Heart left ventricle (tissue), 16 donors: ENCODE measurements around the gene KIF1A. TPM values are rescaled to one million over a fixed set of nuclear protein-coding genes. Genes with fewer than 3 reads are reported as not detected.

ENCODE experiments used
- ATAC-seq, 4 donors: fragments of 200-7000 bp; cut with Tn5 transposase; one replicate each; pipeline ENCODE4 v1.9.1; 2020 to 2022; ENCODE audit warnings: moderate library complexity in 4 of 4, mild to moderate bottlenecking in 3 of 4, moderate number of reproducible peaks in 1 of 4
- DNase-seq, 5 donors: peaks; one replicate each; pipeline ENCODE4 v3.0.0-alpha.2; 2020
- H3K27ac ChIP-seq, 12 donors: fragments of 200-600 bp; sonication (generic) in 4 of 12; one replicate each; pipeline versions ENCODE4 v1.5.0 to v1.8.0; 2016 to 2022; ENCODE audit warnings: mild to moderate bottlenecking in 2 of 12
- H3K27me3 ChIP-seq, 9 donors: fragments of 200-600 bp; sonication (generic) in 2 of 9; one replicate each; pipeline versions ENCODE4 v1.5.1 to v1.8.0; 2016 to 2022; ENCODE audit warnings: mild to moderate bottlenecking in 3 of 9
- H3K36me3 ChIP-seq, 9 donors: fragments of 200-600 bp; sonication (generic) in 2 of 9; one replicate each; pipeline versions ENCODE4 v1.5.0 to v1.8.0; 2018 to 2022; ENCODE audit warnings: mild to moderate bottlenecking in 2 of 9
- H3K4me1 ChIP-seq, 12 donors: fragments of 200-600 bp; sonication (generic) in 4 of 12; one replicate each; pipeline versions ENCODE4 v1.5.0 to v1.8.0; 2016 to 2022; ENCODE audit warnings: mild to moderate bottlenecking in 3 of 12
- H3K4me3 ChIP-seq, 12 donors: fragments of 200-600 bp; sonication (generic) in 4 of 12; one replicate each; pipeline versions ENCODE4 v1.5.0 to v1.8.0; 2017 to 2022; ENCODE audit warnings: mild to moderate bottlenecking in 9 of 12, moderate library complexity in 4 of 12
- H3K9me3 ChIP-seq, 12 donors: fragments of 200-600 bp; sonication (generic) in 4 of 12; one replicate each; pipeline versions ENCODE4 v1.5.0 to v1.8.0; 2016 to 2022; ENCODE audit warnings: mild to moderate bottlenecking in 1 of 12
- POLR2A ChIP-seq, 2 donors: fragments of 450-650 bp; IDR thresholded peaks; one replicate each; pipeline ENCODE4 v1.6.1; 2017; ENCODE audit warnings: antibody characterized with exemption in 2 of 2, mild to moderate bottlenecking in 2 of 2, moderate library complexity in 2 of 2
- WGBS, 4 donors: extraction: QIAGEN DNeasy Blood & Tissue Kit in 2 of 4; methylation state at CpG; one replicate each; pipeline versions ENCODE4 v1.1.5 to v1.1.7; 2013 to 2018; 5-methylcytosine and 5-hydroxymethylcytosine counted together
- intact Hi-C, 10 donors: fragments of 100-400 bp; cut with DNase I; formaldehyde crosslinking; loops; one replicate each; pipeline versions ENCODE4 v1.11.1 to v1.14.2; 2022
- long read RNA-seq, 3 donors: library from polyadenylated mRNA; unstranded; transcript quantifications; one replicate each; pipeline ENCODE4 v2.0.0, GENCODE V29; 2020 to 2021
- polyA plus RNA-seq, 2 donors: library from polyadenylated mRNA; stranded (reverse); fragments of 200-250 nt; gene quantifications; one replicate each; pipeline ENCODE4 v1.2.3, GENCODE V29; 2013
- total RNA-seq, 9 donors: library from RNA; depleted of rRNA in 2 of 9; stranded (reverse); fragments of >200 nt in 2 of 9; fragmentation: NEBNext Ultra II Directional in 3 of 9; extraction: Animal tissue kit (Norgen Biotek cat#: 25700) in 3 of 9; gene quantifications; one replicate each; pipeline versions ENCODE4 v1.1.0 to v1.2.4, GENCODE V29; 2016 to 2023
- TF ChIP-seq, protein P1 (sequence below), 12 donors: fragments of 200-600 bp; sonication (generic) in 4 of 12; IDR thresholded peaks; one replicate each; pipeline versions ENCODE4 v1.5.0 to v1.8.0; 2018 to 2022; ENCODE audit warnings: antibody characterized with exemption in 12 of 12, mild to moderate bottlenecking in 5 of 12
- donor health status: ischemic (EF 13 %, LVEDD 7.1; RV severe dilation, severe dysfunction).
- donor health status: healthy with polysubstance abuse.
- donor health status: DM: no; HTN: yes; CAD: no.
- donor health status: DM: no; HTN: no; CAD: no.
- donor health status: ischemic (EF 25% LVEDD 6.9; RV normal size, moderate dysfunction).
- donor health status: ischemic (EF 25% LVEDD 5.7; RV mildly dilated, moderate dysfunction).
- donor health status: healthy.
- donor health status: DM: yes; HTN: yes; CAD: no.
- donor health status: ischemic (EF 35%, LVEDD 5.7; RV mildly dilated, moderate dysfunction).
- donor health status: nonischemic (EF 11% LVEDD 7.7; RV severe dilation, severe dysfunction).
- donor health status: DM: yes; HTN: yes; CAD: no.
- donor health status: PGD.
- donor health status: ischemic (EF 29% LVEDD 5.4; RV normal size, mild dysfunction).
- donor health status: nonischemic (EF 23%, LVEDD 6.1; RV moderate dilation, normal function).

KIF1A gene
- total RNA-seq (10 to 100 TPM in 1 of 9 donors, 1 to 10 TPM in 8; 1.1 to 25.8 (median 2.8) TPM), polyA plus RNA-seq (under 1 TPM; 0.76 to 0.97 TPM)
- long read RNA-seq, donor 1, partial matches to known transcripts, result 0 of 2 reads
- long read RNA-seq, donor 1, other reads (novel, unspliced or antisense), result 2 of 2 reads
- long read RNA-seq, donor 2, partial matches to known transcripts, result 0 of 1 reads
- long read RNA-seq, donor 2, other reads (novel, unspliced or antisense), result 1 of 1 reads
- long read RNA-seq, donor 3, partial matches to known transcripts, result 2 of 3 reads
- long read RNA-seq, donor 3, other reads (novel, unspliced or antisense), result 1 of 3 reads

DNA sequence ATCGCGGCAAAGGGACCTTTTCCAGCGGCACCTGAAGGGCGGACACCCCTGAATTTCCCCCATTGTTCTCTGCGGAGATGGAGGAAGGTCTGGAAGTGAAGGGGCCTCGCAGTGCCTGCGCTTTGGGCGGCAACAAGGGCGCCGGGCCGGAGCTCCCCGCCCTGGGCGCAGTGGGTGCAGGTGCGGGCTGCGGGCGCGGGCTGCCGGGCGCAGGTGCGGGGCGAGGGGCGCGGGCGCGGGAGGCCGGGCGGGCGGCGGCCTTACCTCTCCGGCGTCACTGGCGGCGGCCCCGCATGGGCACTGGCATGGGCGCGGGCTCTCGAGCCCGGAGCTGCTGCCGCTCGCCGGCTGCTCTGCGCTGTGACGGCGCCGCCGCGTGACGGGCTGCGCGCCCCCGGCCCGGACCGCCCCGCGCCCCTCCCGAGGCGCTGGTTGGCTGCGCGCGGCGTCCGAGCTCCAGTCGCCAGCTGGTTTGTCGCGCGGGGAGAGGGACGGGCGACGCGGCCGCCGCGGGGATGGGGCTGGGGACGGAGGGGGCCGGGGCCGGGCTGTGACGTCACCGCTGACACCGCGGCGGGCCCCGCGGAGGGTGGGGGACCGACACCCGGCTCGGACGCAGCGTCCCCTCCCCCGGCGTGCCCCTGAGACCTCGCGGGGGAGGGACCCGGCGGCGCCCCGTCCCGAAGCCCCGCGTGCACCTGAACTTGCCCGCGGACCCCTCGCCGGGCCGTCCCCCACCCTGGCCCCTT, at the start of gene KIF1A:
TSS of gene KIF1A (minus strand) at position 362 of the 749 bp plus-strand sequence. CDS start 22,467 bp downstream, outside the sequence.
- H3K4me3 ChIP-seq, result peak within 1 kb of the TSS; percentile 9 to 49 (median 33)
- intact Hi-C loops, result no loop called here
- H3K4me1 ChIP-seq, result peaks cover 0 to 29% (median 7%) of the 10 kb centered on the region in 12 donors
- peaks cover 33 to 73% (median 61%) of the 10 kb centered on the region in 9 donors for H3K27me3 ChIP-seq
- WGBS, 4 donors, result 0 to 2% (median 1%) methylated on average over 11 to 104 of the region's 104 CpGs
- no peak for TF ChIP-seq POLR2A (IDR thresholded peaks at IDR 0.05)
- TF ChIP-seq, protein P1, sequence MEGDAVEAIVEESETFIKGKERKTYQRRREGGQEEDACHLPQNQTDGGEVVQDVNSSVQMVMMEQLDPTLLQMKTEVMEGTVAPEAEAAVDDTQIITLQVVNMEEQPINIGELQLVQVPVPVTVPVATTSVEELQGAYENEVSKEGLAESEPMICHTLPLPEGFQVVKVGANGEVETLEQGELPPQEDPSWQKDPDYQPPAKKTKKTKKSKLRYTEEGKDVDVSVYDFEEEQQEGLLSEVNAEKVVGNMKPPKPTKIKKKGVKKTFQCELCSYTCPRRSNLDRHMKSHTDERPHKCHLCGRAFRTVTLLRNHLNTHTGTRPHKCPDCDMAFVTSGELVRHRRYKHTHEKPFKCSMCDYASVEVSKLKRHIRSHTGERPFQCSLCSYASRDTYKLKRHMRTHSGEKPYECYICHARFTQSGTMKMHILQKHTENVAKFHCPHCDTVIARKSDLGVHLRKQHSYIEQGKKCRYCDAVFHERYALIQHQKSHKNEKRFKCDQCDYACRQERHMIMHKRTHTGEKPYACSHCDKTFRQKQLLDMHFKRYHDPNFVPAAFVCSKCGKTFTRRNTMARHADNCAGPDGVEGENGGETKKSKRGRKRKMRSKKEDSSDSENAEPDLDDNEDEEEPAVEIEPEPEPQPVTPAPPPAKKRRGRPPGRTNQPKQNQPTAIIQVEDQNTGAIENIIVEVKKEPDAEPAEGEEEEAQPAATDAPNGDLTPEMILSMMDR (IDR thresholded peaks at IDR 0.05), result no peak
- DNase-seq (peak in 2 of 5 donors; percentile 25 to 51), ATAC-seq (no peak)
- peaks cover 0 to 6% (median 0%) of the 10 kb centered on the region in 12 donors for H3K9me3 ChIP-seq
- no peak within 1 kb of the TSS for H3K27ac ChIP-seq
- H3K36me3 ChIP-seq, result no peaks in the 10 kb centered on the region

- Histone ChIP-seq H3K4me1 (no peaks in the 10 kb centered on the region), H3K36me3 (no peaks in the 10 kb centered on the region), H3K9me3 (no peaks in the 10 kb centered on the region), H3K27ac (no peak overlapping the region), H3K27me3 (no peaks in the 10 kb centered on the region), H3K4me3 (no peak overlapping the region)
- intact Hi-C loops, result no loop called here
- 87 to 100% (median 90%) methylated on average over 7 to 25 of the region's 25 CpGs for WGBS, 4 donors
- ATAC-seq (no peak), DNase-seq (no peak)
- no peak for TF ChIP-seq POLR2A (IDR thresholded peaks at IDR 0.05)
- TF ChIP-seq, protein P1 (IDR thresholded peaks at IDR 0.05), result no peak
These were observed 49.3 kb upstream of the KIF1A start for GRCh38 chr2:240869109-240869955.

- intact Hi-C loops, result no loop called here
These were observed 48.5 kb upstream of the KIF1A start, which contains the start of gene AGXT for GRCh38 chr2:240868286-240869108. Gene AGXT, plus strand, starts transcription at chr2:240868824. Its CDS starts 42 bp downstream, at chr2:240868866.

More at GRCh38 chr2:240868286-240869108, 48.5 kb upstream of the KIF1A start, which contains the start of gene AGXT:
- TF ChIP-seq, protein P1 (IDR thresholded peaks at IDR 0.05), result no peak
- TF ChIP-seq POLR2A (IDR thresholded peaks at IDR 0.05), result no peak
- peak in 1 of 4 donors; percentile 29 for ATAC-seq
- DNase-seq, result no peak
- no peaks in the 10 kb centered on the region for H3K36me3 ChIP-seq
- no peaks in the 10 kb centered on the region for H3K9me3 ChIP-seq
- H3K4me3 ChIP-seq, result no peak within 1 kb of the TSS
- no peaks in the 10 kb centered on the region for H3K4me1 ChIP-seq
- H3K27ac ChIP-seq, result no peak within 1 kb of the TSS
- WGBS, 4 donors, result 74 to 81% (median 78%) methylated on average over 13 to 21 of the region's 21 CpGs
- no peaks in the 10 kb centered on the region for H3K27me3 ChIP-seq
